ENCODE measurements around the gene EFCAB6. TPM values are rescaled to one million over a fixed set of nuclear protein-coding genes. Genes with fewer than 3 reads are reported as not detected.

The EFCAB6 gene
- 0.16 to 0.99 TPM (median 0.36 TPM) in 5 replicates for total RNA-seq (2022; extraction: Qiagen RNA extraction; ENCODE audit: low read depth)

GRCh38 chr22:43812149-43812842 lies at the start of gene EFCAB6:
Gene EFCAB6 (minus strand): TSS chr22:43812305. CDS start chr22:43782318, 29,987 bp downstream.

Other genes starting within 250 kb of the EFCAB6 start
- gene SULT4A1, start 50.2 kb upstream of the EFCAB6 start, total RNA-seq (2022; extraction: Qiagen RNA extraction; ENCODE audit: low read depth) = not detected in 5 replicates
- gene PNPLA5, start 79.7 kb upstream of the EFCAB6 start, total RNA-seq (2022; extraction: Qiagen RNA extraction; ENCODE audit: low read depth) = 0.07 TPM in 1 of 5 replicates, not detected in the others
- 0.73 to 0.96 TPM (median 0.82 TPM) in 5 replicates for gene PNPLA3, start 111.5 kb upstream of the EFCAB6 start, total RNA-seq (2022; extraction: Qiagen RNA extraction; ENCODE audit: low read depth)
- 45.6 to 49.8 TPM (median 46.1 TPM) in 5 replicates for gene SAMM50, start 143.1 kb upstream of the EFCAB6 start, total RNA-seq (2022; extraction: Qiagen RNA extraction; ENCODE audit: low read depth)
- 38.2 to 42.8 TPM (median 42.0 TPM) in 5 replicates for gene PARVB, start 212.0 kb upstream of the EFCAB6 start, total RNA-seq (2022; extraction: Qiagen RNA extraction; ENCODE audit: low read depth)

All from A549 treated with RU486 at 1 μM for 4 hours (cell line).